ENCODE measurements around the gene DCTD.

- TF ChIP-seq CTCF (IDR thresholded peaks at IDR 0.05; ENCODE audit: poor library complexity) (no peak), EZH2phosphoT487 (IDR thresholded peaks at IDR 0.05; ENCODE audit: low read depth, severe bottlenecking, unreplicated experiment) (no peak)
These were observed 7.3 kb upstream of the DCTD start for GRCh38 chr4:182924497-182924896.
